ENCODE results near the gene RABGAP1L.

Gene RABGAP1L

GRCh38 chr1:174902531-174903099, 743.3 kb downstream of the RABGAP1L start:
- H3K27ac ChIP-seq (ENCODE audit: low read depth in 2 of 2, low read length in 2 of 2) = no peak overlapping the region
- no peak overlapping the region for H3K4me3 ChIP-seq (ENCODE audit: low read length in 2 of 2)
- H3K9me3 ChIP-seq (ENCODE audit: control insufficient read depth in 2 of 2, low read length in 2 of 2) = no peaks in the 10 kb centered on the region
- H3K36me3 ChIP-seq (ENCODE audit: control insufficient read depth in 2 of 2, insufficient read depth in 2 of 2, low read length in 2 of 2) = peaks cover 0 to 4% of the 10 kb centered on the region in 2 donors
- H3K9ac ChIP-seq (ENCODE audit: low read depth in 1 of 2, low read length in 2 of 2) = no peak overlapping the region
- H3K4me1 ChIP-seq (ENCODE audit: control insufficient read depth in 2 of 2, insufficient read depth in 2 of 2, low read length in 2 of 2) = no peaks in the 10 kb centered on the region
- H3K27me3 ChIP-seq (ENCODE audit: control insufficient read depth in 2 of 2, insufficient read depth in 2 of 2, low read length in 2 of 2) = no peaks in the 10 kb centered on the region

GRCh38 chr1:174911606-174912005, 752.3 kb downstream of the RABGAP1L start:
- H3K27ac ChIP-seq (ENCODE audit: low read depth in 2 of 2, low read length in 2 of 2) = no peak overlapping the region
- H3K9ac ChIP-seq (ENCODE audit: low read depth in 1 of 2, low read length in 2 of 2) = no peak overlapping the region
- H3K4me3 ChIP-seq (ENCODE audit: low read length in 2 of 2) = no peak overlapping the region
- no peaks in the 10 kb centered on the region for H3K9me3 ChIP-seq (ENCODE audit: control insufficient read depth in 2 of 2, low read length in 2 of 2)
- H3K36me3 ChIP-seq (ENCODE audit: control insufficient read depth in 2 of 2, insufficient read depth in 2 of 2, low read length in 2 of 2) = no peaks in the 10 kb centered on the region
- H3K4me1 ChIP-seq (ENCODE audit: control insufficient read depth in 2 of 2, insufficient read depth in 2 of 2, low read length in 2 of 2) = peaks cover 6 to 8% of the 10 kb centered on the region in 2 donors
- no peaks in the 10 kb centered on the region for H3K27me3 ChIP-seq (ENCODE audit: control insufficient read depth in 2 of 2, insufficient read depth in 2 of 2, low read length in 2 of 2)

- no peaks in the 10 kb centered on the region for H3K9me3 ChIP-seq (ENCODE audit: control insufficient read depth in 2 of 2, low read length in 2 of 2)
- no peaks in the 10 kb centered on the region for H3K36me3 ChIP-seq (ENCODE audit: control insufficient read depth in 2 of 2, insufficient read depth in 2 of 2, low read length in 2 of 2)
- no peak overlapping the region for H3K9ac ChIP-seq (ENCODE audit: low read depth in 1 of 2, low read length in 2 of 2)
- peaks cover 6 to 8% of the 10 kb centered on the region in 2 donors for H3K4me1 ChIP-seq (ENCODE audit: control insufficient read depth in 2 of 2, insufficient read depth in 2 of 2, low read length in 2 of 2)
- H3K4me3 ChIP-seq (ENCODE audit: low read length in 2 of 2) = no peak overlapping the region
- no peaks in the 10 kb centered on the region for H3K27me3 ChIP-seq (ENCODE audit: control insufficient read depth in 2 of 2, insufficient read depth in 2 of 2, low read length in 2 of 2)
- H3K27ac ChIP-seq (ENCODE audit: low read depth in 2 of 2, low read length in 2 of 2) = no peak overlapping the region
These were observed 752.9 kb downstream of the RABGAP1L start for GRCh38 chr1:174912264-174912663.

GRCh38 chr1:174913225-174913903, 754.0 kb downstream of the RABGAP1L start:
- Histone ChIP-seq H3K27ac (ENCODE audit: low read depth in 2 of 2, low read length in 2 of 2) (no peak overlapping the region), H3K4me1 (ENCODE audit: control insufficient read depth in 2 of 2, insufficient read depth in 2 of 2, low read length in 2 of 2) (peaks cover 6 to 8% of the 10 kb centered on the region in 2 donors), H3K4me3 (ENCODE audit: low read length in 2 of 2) (no peak overlapping the region), H3K9ac (ENCODE audit: low read depth in 1 of 2, low read length in 2 of 2) (peak overlapping the region in 1 of 2 donors; percentile 17), H3K27me3 (ENCODE audit: control insufficient read depth in 2 of 2, insufficient read depth in 2 of 2, low read length in 2 of 2) (no peaks in the 10 kb centered on the region), H3K36me3 (ENCODE audit: control insufficient read depth in 2 of 2, insufficient read depth in 2 of 2, low read length in 2 of 2) (no peaks in the 10 kb centered on the region), H3K9me3 (ENCODE audit: control insufficient read depth in 2 of 2, low read length in 2 of 2) (no peaks in the 10 kb centered on the region)

- Histone ChIP-seq H3K36me3 (ENCODE audit: control insufficient read depth in 2 of 2, insufficient read depth in 2 of 2, low read length in 2 of 2) (peaks cover 0 to 3% of the 10 kb centered on the region in 2 donors), H3K9ac (ENCODE audit: low read depth in 1 of 2, low read length in 2 of 2) (no peak overlapping the region), H3K27ac (ENCODE audit: low read depth in 2 of 2, low read length in 2 of 2) (no peak overlapping the region), H3K27me3 (ENCODE audit: control insufficient read depth in 2 of 2, insufficient read depth in 2 of 2, low read length in 2 of 2) (no peaks in the 10 kb centered on the region), H3K4me3 (ENCODE audit: low read length in 2 of 2) (no peak overlapping the region), H3K4me1 (ENCODE audit: control insufficient read depth in 2 of 2, insufficient read depth in 2 of 2, low read length in 2 of 2) (peaks cover 6 to 8% of the 10 kb centered on the region in 2 donors), H3K9me3 (ENCODE audit: control insufficient read depth in 2 of 2, low read length in 2 of 2) (no peaks in the 10 kb centered on the region)
These were observed 755.7 kb downstream of the RABGAP1L start for GRCh38 chr1:174914991-174915390.

- Histone ChIP-seq H3K27ac (ENCODE audit: low read depth in 2 of 2, low read length in 2 of 2) (no peak overlapping the region), H3K9me3 (ENCODE audit: control insufficient read depth in 2 of 2, low read length in 2 of 2) (no peaks in the 10 kb centered on the region), H3K27me3 (ENCODE audit: control insufficient read depth in 2 of 2, insufficient read depth in 2 of 2, low read length in 2 of 2) (no peaks in the 10 kb centered on the region), H3K9ac (ENCODE audit: low read depth in 1 of 2, low read length in 2 of 2) (no peak overlapping the region), H3K36me3 (ENCODE audit: control insufficient read depth in 2 of 2, insufficient read depth in 2 of 2, low read length in 2 of 2) (peaks cover 0 to 5% of the 10 kb centered on the region in 2 donors), H3K4me1 (ENCODE audit: control insufficient read depth in 2 of 2, insufficient read depth in 2 of 2, low read length in 2 of 2) (peaks cover 6 to 8% of the 10 kb centered on the region in 2 donors), H3K4me3 (ENCODE audit: low read length in 2 of 2) (no peak overlapping the region)
These were observed 757.5 kb downstream of the RABGAP1L start for GRCh38 chr1:174916846-174917245.

GRCh38 chr1:174920093-174920492, 760.8 kb downstream of the RABGAP1L start:
- Histone ChIP-seq H3K36me3 (ENCODE audit: control insufficient read depth in 2 of 2, insufficient read depth in 2 of 2, low read length in 2 of 2) (peaks cover 0 to 5% of the 10 kb centered on the region in 2 donors), H3K4me1 (ENCODE audit: control insufficient read depth in 2 of 2, insufficient read depth in 2 of 2, low read length in 2 of 2) (no peaks in the 10 kb centered on the region), H3K9me3 (ENCODE audit: control insufficient read depth in 2 of 2, low read length in 2 of 2) (no peaks in the 10 kb centered on the region), H3K9ac (ENCODE audit: low read depth in 1 of 2, low read length in 2 of 2) (no peak overlapping the region), H3K4me3 (ENCODE audit: low read length in 2 of 2) (no peak overlapping the region), H3K27me3 (ENCODE audit: control insufficient read depth in 2 of 2, insufficient read depth in 2 of 2, low read length in 2 of 2) (no peaks in the 10 kb centered on the region), H3K27ac (ENCODE audit: low read depth in 2 of 2, low read length in 2 of 2) (no peak overlapping the region)

GRCh38 chr1:174922121-174922520, 762.8 kb downstream of the RABGAP1L start:
- Histone ChIP-seq H3K27me3 (ENCODE audit: control insufficient read depth in 2 of 2, insufficient read depth in 2 of 2, low read length in 2 of 2) (no peaks in the 10 kb centered on the region), H3K36me3 (ENCODE audit: control insufficient read depth in 2 of 2, insufficient read depth in 2 of 2, low read length in 2 of 2) (peaks cover 0 to 5% of the 10 kb centered on the region in 2 donors), H3K4me3 (ENCODE audit: low read length in 2 of 2) (no peak overlapping the region), H3K9ac (ENCODE audit: low read depth in 1 of 2, low read length in 2 of 2) (no peak overlapping the region), H3K27ac (ENCODE audit: low read depth in 2 of 2, low read length in 2 of 2) (no peak overlapping the region), H3K4me1 (ENCODE audit: control insufficient read depth in 2 of 2, insufficient read depth in 2 of 2, low read length in 2 of 2) (no peaks in the 10 kb centered on the region), H3K9me3 (ENCODE audit: control insufficient read depth in 2 of 2, low read length in 2 of 2) (no peaks in the 10 kb centered on the region)

GRCh38 chr1:174923820-174924219, 764.5 kb downstream of the RABGAP1L start:
- no peak overlapping the region for H3K27ac ChIP-seq (ENCODE audit: low read depth in 2 of 2, low read length in 2 of 2)
- H3K9ac ChIP-seq (ENCODE audit: low read depth in 1 of 2, low read length in 2 of 2) = no peak overlapping the region
- H3K4me3 ChIP-seq (ENCODE audit: low read length in 2 of 2) = no peak overlapping the region
- no peaks in the 10 kb centered on the region for H3K27me3 ChIP-seq (ENCODE audit: control insufficient read depth in 2 of 2, insufficient read depth in 2 of 2, low read length in 2 of 2)
- no peaks in the 10 kb centered on the region for H3K9me3 ChIP-seq (ENCODE audit: control insufficient read depth in 2 of 2, low read length in 2 of 2)
- H3K4me1 ChIP-seq (ENCODE audit: control insufficient read depth in 2 of 2, insufficient read depth in 2 of 2, low read length in 2 of 2) = no peaks in the 10 kb centered on the region
- H3K36me3 ChIP-seq (ENCODE audit: control insufficient read depth in 2 of 2, insufficient read depth in 2 of 2, low read length in 2 of 2) = peaks cover 0 to 5% of the 10 kb centered on the region in 2 donors

GRCh38 chr1:174928541-174928940, 769.2 kb downstream of the RABGAP1L start:
- Histone ChIP-seq H3K27me3 (ENCODE audit: control insufficient read depth in 2 of 2, insufficient read depth in 2 of 2, low read length in 2 of 2) (no peaks in the 10 kb centered on the region), H3K4me1 (ENCODE audit: control insufficient read depth in 2 of 2, insufficient read depth in 2 of 2, low read length in 2 of 2) (peaks cover 0 to 4% of the 10 kb centered on the region in 2 donors), H3K27ac (ENCODE audit: low read depth in 2 of 2, low read length in 2 of 2) (no peak overlapping the region)

More at GRCh38 chr1:174928541-174928940, 769.2 kb downstream of the RABGAP1L start:
- H3K36me3 ChIP-seq (ENCODE audit: control insufficient read depth in 2 of 2, insufficient read depth in 2 of 2, low read length in 2 of 2) = no peaks in the 10 kb centered on the region
- H3K9ac ChIP-seq (ENCODE audit: low read depth in 1 of 2, low read length in 2 of 2) = no peak overlapping the region
- no peak overlapping the region for H3K4me3 ChIP-seq (ENCODE audit: low read length in 2 of 2)
- H3K9me3 ChIP-seq (ENCODE audit: control insufficient read depth in 2 of 2, low read length in 2 of 2) = no peaks in the 10 kb centered on the region
